Stimulated activated CD4-positive, alpha-beta T cell treated with anti-CD3 and anti-CD28 coated beads, Interleukin-4, amount 100 ng/mL, for 24 hours (primary cell): Measurements from ENCODE around the gene ZNF397.

Experiments
- DNase-seq: peaks from one replicate; pipeline ENCODE4 v3.0.0-alpha.2; 2020

Gene ZNF397

GRCh38 chr18:35247412-35248249 lies 6.8 kb downstream of the ZNF397 start:
- DNase-seq, result no peak

- DNase-seq, result no peak
Measured at GRCh38 chr18:35248429-35248828, 7.6 kb downstream of the ZNF397 start.

DNA sequence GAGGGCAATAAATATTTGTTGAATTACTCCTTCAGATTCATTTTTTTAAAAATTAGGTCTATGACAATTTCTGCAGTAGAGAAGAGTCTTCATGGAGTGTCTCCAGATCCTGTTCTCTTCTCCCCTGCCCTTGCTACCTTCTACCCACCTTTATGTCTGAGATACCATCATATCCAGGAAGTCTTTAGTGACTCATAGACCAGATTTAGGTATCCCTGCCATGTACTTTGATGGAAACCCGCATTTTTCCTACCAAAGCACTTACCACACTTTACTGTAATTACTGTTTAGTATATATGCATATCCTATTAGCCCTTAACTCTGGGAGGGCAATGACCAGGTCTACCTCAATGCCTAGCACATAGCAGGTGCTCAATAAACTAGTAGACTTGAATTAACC lies 11.6 kb downstream of the ZNF397 start:
- no peak for DNase-seq

DNA sequence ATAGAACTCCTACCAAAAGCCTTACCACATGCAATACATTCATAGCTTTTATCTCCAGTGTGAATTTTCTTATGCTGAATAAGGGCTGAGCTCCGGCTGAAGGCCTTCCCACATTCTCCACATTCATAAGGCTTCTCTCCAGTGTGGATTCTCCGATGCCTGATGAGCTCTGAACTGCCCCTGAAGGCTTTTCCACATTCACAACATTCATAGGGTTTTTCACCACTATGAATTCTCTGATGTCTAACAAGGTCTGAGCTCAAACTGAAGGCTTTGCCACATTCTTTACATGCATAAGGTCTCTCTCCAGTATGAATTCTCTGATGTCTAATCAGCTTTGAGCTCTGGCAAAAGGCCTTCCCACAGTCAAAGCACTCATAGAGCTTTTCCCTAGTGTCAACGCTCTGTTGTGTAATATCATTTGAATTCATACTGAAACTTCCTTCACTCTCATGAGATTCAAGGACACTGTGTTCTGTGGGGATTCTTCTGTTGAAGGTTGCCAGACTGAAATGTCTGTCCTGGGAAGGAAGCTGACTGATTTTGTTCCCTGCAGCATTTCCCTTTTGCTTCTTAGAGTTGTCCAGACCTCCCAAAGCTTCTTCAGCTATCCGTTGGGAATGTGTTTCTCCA lies 12.9 kb downstream of the ZNF397 start:
- DNase-seq, result no peak

- no peak for DNase-seq
Measured at GRCh38 chr18:35256947-35257346, 16.1 kb downstream of the ZNF397 start.

DNA sequence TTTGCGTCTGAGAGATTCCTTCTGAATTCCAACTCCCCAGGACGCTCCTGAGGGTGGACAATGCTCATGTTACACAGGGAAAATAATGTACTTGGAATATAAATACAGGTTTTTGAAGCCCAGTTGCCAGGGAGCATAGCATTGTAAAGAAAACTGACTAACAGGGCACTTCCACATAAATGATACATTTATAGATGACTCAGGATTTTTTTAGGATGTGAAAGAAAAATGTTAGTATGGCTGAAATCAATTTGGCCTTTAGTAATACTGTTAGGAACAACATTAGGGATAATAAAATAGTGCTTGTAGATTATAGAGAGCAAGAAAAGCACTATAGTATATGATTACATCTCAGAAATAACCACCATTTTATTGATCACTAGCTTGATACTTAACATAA lies 23.6 kb downstream of the ZNF397 start:
- DNase-seq, result no peak

GRCh38 chr18:35267161-35267651 lies 26.4 kb downstream of the ZNF397 start:
- DNase-seq, result peak; percentile 66

- no peak for DNase-seq
Measured at GRCh38 chr18:35267809-35268208, 27.0 kb downstream of the ZNF397 start.

- no peak for DNase-seq
Measured at GRCh38 chr18:35268821-35269220, 28.0 kb downstream of the ZNF397 start.

DNA sequence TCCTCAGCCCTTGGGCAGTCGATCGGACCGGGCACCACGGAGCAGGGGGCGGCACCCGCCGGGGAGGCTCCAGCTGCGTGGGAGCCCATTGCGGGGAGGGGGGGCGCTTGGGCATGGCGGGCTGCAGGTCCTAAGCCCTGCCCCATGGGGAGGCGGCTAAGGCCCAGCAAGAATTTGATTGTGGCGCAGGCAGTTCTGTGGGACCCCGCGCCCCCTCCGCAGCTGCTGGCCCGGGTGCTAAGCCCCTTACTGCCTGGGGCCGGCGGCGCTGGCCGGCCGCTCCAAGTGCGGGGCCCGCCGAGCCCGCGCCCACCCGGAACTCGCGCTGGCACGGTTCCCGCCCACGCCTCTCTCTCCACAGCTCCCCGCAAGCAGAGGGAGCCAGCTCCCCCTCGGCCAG lies 30.8 kb downstream of the ZNF397 start:
- DNase-seq, result no peak

- no peak for DNase-seq
Measured at GRCh38 chr18:35276267-35276666, 35.4 kb downstream of the ZNF397 start.

- no peak for DNase-seq
Measured at GRCh38 chr18:35277633-35278032, 36.8 kb downstream of the ZNF397 start.

DNA sequence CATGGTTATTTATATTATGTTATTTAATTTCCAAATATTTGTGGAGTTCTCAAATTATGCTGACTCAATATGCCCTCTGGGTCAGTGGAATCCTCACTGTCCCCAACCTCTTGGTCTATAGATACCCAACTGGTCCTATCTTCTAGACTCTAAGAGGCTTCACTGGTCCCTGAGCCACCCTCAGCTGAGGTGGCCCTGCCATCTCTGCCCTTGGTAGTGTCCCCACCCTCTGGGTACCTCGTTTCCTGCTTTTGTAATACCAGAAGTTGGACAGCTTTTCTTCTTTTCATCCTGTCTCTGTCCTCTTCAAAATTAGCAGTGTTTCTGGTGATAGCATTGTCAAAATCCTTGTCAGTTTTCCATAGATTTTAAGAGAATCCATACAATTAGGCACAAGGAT lies 37.3 kb downstream of the ZNF397 start:
- DNase-seq, result no peak

GRCh38 chr18:35278969-35279368 lies 38.1 kb downstream of the ZNF397 start:
- no peak for DNase-seq

DNA sequence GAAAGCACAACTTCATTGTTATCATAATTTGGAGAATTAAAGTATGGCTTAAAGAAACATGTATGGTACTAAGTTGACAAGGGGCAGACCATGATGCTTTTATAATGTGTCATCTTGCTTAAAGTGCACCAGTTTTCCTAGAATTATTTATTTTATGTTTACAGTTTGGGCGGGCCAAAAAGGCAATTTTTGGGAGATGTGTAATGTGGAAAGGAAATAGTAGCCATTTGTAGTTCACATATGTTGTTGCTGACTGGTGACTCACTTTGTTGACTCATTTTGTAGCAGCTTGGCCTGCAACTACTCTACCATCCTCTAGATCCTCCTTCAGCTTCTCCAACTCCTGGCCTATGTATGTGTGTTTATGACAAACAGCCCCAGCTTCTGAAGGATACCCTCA lies 41.5 kb downstream of the ZNF397 start:
- no peak for DNase-seq

GRCh38 chr18:35283923-35284794 lies 43.3 kb downstream of the ZNF397 start:
- no peak for DNase-seq

GRCh38 chr18:35284841-35285240 lies 44.0 kb downstream of the ZNF397 start:
- DNase-seq, result no peak

DNA sequence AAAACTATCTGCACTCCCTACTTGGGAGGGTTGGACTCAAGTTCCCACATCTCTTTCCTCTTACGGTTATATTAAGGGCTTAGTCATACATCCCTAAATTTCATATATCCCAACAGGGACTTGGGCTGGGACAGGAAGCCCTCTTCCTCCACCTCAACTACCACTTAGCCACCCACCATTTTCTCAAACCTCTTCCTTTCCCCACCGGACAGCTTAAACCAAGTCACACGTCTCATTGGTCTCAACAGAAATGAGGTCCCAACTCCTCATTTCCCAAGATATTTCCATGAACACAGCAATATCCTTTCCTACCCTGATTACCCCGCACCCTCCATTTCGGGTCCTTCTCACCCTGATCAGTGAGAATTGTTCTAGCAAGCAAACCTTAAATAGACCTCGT lies 48.5 kb downstream of the ZNF397 start:
- no peak for DNase-seq

- peak; percentile 17 for DNase-seq
Measured at GRCh38 chr18:35289727-35290093, 48.9 kb downstream of the ZNF397 start.

- peak; percentile 96 for DNase-seq
Measured at GRCh38 chr18:35290094-35290735, 49.4 kb downstream of the ZNF397 start, which contains the start of gene ZSCAN30. Gene ZSCAN30 (minus strand): TSS chr18:35290229. CDS start chr18:35264352, 25,877 bp downstream.

GRCh38 chr18:35291166-35291565 lies 50.3 kb downstream of the ZNF397 start:
- DNase-seq, result no peak

- DNase-seq, result no peak
Measured at GRCh38 chr18:35296060-35296459, 55.2 kb downstream of the ZNF397 start.

- DNase-seq, result no peak
Measured at GRCh38 chr18:35303610-35304009, 62.8 kb downstream of the ZNF397 start.
